H4 (cell line): ENCODE measurements around the gene OLFM4. TPM values are rescaled to one million over a fixed set of nuclear protein-coding genes. Genes with fewer than 3 reads are reported as not detected.

Experiments
- DNase-seq: peaks from one replicate; pipeline ENCODE4 v3.0.0-alpha.2; 2015; ENCODE audit warnings: low spot score
- total RNA-seq: library from RNA; depleted of rRNA; stranded (reverse); fragments of >200 nt; shearing (Covaris generic); gene quantifications from 2 replicates; pipeline ENCODE4 v1.2.3, GENCODE V29; 2014; rRNA removed

Gene OLFM4
- total RNA-seq, 1 experiment from 2014 or later, result not detected

DNA sequence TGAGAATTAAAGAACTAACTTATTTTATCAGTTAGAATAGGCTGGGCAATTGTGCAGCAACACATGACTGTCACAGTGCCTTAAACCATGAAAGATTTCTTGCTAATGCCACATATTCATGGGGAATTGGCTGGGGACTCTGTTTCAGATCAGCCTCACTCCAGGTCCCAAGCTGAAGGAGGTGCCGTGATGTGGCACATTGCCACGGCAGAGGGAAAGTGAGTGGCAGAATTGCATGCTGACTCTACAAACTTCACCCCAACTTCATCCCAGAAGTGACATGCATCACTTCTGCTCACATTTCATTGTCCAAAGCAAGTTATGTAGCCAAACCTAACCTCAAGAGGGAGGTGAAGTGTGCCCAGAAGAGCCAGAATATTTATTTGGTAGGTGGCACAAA, 37.8 kb downstream of the OLFM4 start:
- no peak for DNase-seq

GRCh38 chr13:53068585-53069520, 40.2 kb downstream of the OLFM4 start:
- DNase-seq, result no peak

GRCh38 chr13:53069800-53070199, 41.2 kb downstream of the OLFM4 start:
- no peak for DNase-seq

DNA sequence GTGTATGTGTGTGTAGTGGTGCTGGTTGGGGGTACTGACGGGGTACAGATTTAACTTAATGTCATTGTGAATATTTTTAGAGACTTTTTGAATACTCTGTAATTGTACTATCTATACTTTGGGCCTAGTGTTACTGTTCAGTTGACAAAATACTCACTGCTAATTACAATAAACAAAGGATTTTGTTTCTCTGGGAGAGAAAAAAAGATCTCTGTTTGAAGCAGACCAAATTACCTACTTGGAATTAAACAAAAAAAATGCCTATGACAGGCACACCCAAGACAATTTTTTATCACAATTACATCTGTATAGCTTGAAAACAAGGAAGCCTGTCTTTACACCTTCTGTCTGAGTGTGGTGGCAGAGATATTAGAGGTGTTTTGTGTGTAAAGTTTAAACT, 45.1 kb downstream of the OLFM4 start:
- no peak for DNase-seq

DNA sequence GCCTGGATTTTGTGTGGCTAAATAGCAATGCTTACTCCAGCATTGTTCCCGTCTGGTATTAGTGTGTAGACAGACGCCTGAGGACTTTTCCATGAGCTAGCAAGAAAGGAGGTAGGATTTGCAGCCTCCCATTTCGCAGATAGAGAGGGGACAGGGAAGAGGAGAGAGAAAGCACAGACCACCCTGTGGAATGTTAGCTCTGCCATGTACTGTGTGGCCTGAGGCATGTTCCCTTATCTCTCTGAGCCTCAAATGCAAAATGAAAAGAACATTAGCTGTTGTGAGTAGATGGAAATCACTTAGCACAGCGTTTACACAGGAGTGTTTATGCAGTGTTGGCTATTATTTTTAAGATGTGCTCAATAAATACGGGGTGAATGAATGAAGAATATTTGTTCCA, 45.5 kb downstream of the OLFM4 start:
- no peak for DNase-seq

GRCh38 chr13:53075356-53076041, 46.9 kb downstream of the OLFM4 start:
- DNase-seq, result no peak

DNA sequence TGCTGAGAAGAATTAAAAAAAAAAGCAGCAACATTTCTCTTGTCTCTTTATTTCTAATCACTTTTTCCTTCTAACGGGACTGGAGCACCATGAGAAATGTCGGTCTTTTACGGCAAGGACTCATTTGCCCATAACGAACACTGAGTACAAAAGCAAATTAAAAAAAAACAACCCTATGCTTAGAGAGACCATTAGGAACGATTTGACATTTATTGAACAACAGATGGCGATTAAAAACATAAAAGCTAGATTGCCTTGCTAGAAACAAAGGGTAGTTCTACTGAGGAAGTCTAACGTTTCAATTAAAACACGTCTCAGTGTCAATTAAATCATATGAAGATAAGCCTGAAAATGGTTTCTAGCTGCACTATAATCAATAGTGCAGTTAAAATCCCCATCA, 51.1 kb downstream of the OLFM4 start:
- DNase-seq, result no peak

DNA sequence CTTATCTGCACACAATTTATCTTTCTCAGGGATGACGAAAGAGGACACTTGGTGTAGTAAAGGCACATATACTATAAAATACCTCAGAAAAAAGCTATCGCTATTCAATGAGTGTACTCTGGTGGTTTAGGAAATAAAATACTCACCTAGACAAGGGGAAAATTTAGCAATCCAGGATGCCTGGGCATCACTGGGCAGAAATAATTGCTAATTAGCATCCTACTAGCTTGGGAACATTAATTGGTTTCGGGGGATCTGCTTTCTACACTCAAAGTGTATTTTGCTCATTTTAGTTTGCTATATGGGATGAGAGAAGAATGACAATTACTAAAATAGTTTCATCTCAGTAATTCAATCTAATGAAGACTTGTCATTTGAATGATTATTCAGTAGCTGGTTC, 60.3 kb downstream of the OLFM4 start:
- no peak for DNase-seq

DNA sequence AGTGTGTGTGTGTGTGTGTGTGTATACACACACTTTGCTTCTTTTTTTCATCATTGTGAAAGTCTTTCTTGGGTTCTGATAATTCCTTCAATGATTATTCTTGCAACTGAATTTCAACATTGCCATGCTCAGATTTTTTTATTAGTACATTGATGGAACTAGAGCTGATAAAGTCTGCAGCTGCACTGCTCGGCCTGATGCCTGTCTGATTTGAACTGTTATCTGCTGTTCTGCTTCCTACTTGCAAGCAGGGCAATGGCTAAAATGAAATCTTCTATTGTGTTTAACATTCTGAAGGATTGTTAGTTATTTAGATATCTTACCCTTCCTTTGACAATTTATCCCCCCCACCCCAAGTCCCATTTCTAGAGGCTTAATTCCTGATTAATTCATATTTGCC, 61.3 kb downstream of the OLFM4 start:
- DNase-seq, result no peak

DNA sequence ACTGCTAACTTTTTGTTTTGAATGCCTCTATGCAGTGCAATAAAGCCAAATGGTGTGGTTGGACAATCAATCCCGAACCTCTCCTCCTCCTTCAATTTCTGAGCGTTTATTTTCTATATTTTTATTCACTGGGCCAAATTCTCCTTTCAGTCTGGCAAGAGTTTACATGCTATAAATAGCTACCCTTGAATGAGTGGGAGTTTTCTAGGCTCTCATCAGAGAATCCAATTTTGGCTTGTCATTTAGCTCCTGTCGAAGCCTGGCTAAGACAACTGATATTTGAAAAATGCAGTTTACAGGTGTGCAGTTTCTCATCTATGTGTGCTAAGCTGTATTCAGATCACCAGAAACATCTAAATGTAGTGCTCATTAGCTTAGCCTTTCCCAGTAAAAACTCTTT, 61.8 kb downstream of the OLFM4 start:
- no peak for DNase-seq

- no peak for DNase-seq
These were observed 64.3 kb downstream of the OLFM4 start for GRCh38 chr13:53092931-53093330.

GRCh38 chr13:53098455-53098854, 69.8 kb downstream of the OLFM4 start:
- DNase-seq, result no peak

- DNase-seq, result no peak
These were observed 71.9 kb downstream of the OLFM4 start for GRCh38 chr13:53100394-53101063.

Other genes starting within 250 kb of the OLFM4 start
- gene PCDH8, start 180.2 kb upstream of the OLFM4 start, total RNA-seq, result not detected in 2 replicates